ENCODE data around the gene RPL27A.

DNA sequence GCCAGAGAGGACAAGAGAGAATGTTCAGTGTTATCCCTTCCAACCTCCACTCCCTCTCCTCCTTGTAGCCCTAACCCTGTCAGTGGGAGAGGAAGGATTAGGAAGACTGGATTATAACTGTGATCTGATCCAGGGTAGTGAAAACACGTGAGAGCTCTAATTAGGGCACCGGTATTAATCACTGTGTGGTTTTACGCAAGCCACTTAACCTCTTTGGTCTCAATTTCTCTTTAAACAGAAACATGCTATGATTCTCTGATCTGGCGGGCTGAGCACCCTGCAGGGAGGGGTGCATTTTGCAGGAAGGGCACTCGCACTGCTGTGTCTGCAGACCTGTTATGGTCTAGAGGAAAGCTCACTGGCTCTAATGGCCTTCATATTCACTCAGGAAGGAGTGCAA, 11.5 kb downstream of the RPL27A start:
- TF ChIP-seq EZH2 (IDR thresholded peaks at IDR 0.05) (no peak), POLR2AphosphoS5 (IDR thresholded peaks at IDR 0.05; ENCODE audit: borderline replicate concordance, low read depth, low read length) (no peak), FOXP2 (optimal IDR thresholded peaks at IDR 0.05; ENCODE audit: control extremely low read depth, extremely low read length, insufficient read depth) (no peak)
